Measurements from ENCODE around the gene GAL3ST2.
"Not testable (repeated sequence)": the region's sequence is repeated elsewhere in the genome, so short reads cannot be mapped to it uniquely, and the experiment has no call there.

Gene GAL3ST2

GRCh38 chr2:241810307-241811200, 33.9 kb downstream of the GAL3ST2 start:
- no peak for DNase-seq

- no peak for DNase-seq
Observed at GRCh38 chr2:241811201-241811951, 34.8 kb downstream of the GAL3ST2 start.

- no peak for DNase-seq
Observed at GRCh38 chr2:241811952-241812729, 35.5 kb downstream of the GAL3ST2 start.

- no peak for DNase-seq
Observed at GRCh38 chr2:241812730-241813643, 36.4 kb downstream of the GAL3ST2 start.

- DNase-seq: no peak
Observed at GRCh38 chr2:241813644-241814392, 37.2 kb downstream of the GAL3ST2 start.

GRCh38 chr2:241814393-241814642, 37.7 kb downstream of the GAL3ST2 start:
- no peak for DNase-seq

GRCh38 chr2:241814643-241815476, 38.2 kb downstream of the GAL3ST2 start:
- no peak for DNase-seq

GRCh38 chr2:241815477-241816430, 39.1 kb downstream of the GAL3ST2 start:
- DNase-seq: no peak

GRCh38 chr2:241816431-241817121, 40.0 kb downstream of the GAL3ST2 start:
- DNase-seq: no peak

- no peak for DNase-seq
Observed at GRCh38 chr2:241817126-241817820, 40.7 kb downstream of the GAL3ST2 start.

GRCh38 chr2:241817821-241818215, 41.2 kb downstream of the GAL3ST2 start:
- not testable (repeated sequence) for DNase-seq

GRCh38 chr2:241818229-241818942, 41.8 kb downstream of the GAL3ST2 start:
- DNase-seq: no peak

- DNase-seq: no peak
Observed at GRCh38 chr2:241818943-241819270, 42.3 kb downstream of the GAL3ST2 start.

- DNase-seq: not testable (repeated sequence)
Observed at GRCh38 chr2:241819947-241820624, 43.5 kb downstream of the GAL3ST2 start.

- DNase-seq: no peak
Observed at GRCh38 chr2:241820625-241821384, 44.2 kb downstream of the GAL3ST2 start.

Measured in NCI-H446 (cell line).